GM19468 (cell line): Measurements from ENCODE around the gene PIGZ.

Experiments
- ATAC-seq: cut with Tn5 transposase; IDR thresholded peaks from one replicate; pipeline ENCODE4 v1.9.1; 2021; ENCODE audit warnings: mild to moderate bottlenecking, moderate library complexity, moderate number of reproducible peaks; ENCODE audit not compliant: unreplicated experiment; ENCODE audit errors: extremely low read depth

The PIGZ gene

DNA sequence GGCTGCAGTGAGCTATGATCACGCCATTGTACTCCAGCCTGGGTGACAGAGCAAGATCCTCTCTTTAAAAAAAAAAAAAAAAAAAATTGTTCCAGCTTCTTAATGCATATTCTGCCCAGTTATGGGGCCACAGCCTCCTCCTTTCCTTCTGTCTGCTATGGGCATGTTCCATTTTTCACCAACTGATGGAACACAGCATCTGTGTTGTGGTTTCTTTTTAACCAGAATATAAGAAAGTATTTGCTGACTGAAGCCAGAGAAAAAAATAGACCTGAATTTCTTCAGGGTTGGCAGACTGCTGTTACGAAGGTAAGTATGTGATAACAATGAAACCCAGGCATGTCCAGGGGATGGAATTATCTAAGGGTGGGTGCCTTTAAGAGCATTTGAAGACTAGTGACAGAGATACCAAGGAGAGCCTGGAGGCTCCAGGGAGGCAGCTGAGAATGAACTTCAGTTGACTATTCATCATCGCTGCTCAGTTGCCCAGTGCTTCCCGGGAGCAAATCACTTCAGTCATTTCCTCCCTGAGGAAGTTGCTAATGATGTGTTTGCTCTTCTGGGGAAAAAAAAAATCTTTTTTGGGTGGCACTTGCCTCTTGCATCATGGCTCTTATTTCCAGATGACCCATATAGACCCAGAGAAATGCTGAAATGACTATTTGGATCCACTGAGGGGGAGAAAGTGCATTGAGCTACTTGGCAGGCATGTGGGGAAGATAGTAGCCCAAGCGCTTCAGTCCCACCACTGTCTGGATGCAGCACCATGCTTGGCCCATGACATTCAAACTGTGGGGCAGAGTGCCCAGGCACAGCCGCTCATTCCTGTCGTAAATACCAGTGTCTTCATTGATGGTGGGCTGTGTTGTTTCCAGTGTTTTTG lies 40.8 kb downstream of the PIGZ start:
- no peak for ATAC-seq

GRCh38 chr3:196920733-196921132 lies 47.9 kb downstream of the PIGZ start:
- no peak for ATAC-seq

DNA sequence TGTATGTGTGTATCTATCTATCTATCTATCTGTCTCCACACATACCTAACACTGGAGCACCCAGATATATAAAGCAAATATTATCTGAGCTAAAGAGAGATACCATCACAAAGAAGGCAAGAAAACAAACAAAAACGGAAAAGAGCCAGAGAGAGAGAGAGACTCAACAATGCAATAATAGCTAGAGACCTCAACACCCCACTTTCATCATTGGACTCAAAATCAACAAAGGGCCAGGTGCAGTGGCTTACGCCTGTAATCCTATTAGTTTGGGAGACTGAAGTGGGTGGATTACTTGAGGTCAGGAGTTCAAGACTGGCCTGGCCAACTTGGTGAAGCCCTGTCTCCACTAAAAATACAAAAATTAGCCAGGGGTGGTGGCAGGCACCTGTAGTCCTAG lies 49.7 kb downstream of the PIGZ start:
- ATAC-seq, result no peak

DNA sequence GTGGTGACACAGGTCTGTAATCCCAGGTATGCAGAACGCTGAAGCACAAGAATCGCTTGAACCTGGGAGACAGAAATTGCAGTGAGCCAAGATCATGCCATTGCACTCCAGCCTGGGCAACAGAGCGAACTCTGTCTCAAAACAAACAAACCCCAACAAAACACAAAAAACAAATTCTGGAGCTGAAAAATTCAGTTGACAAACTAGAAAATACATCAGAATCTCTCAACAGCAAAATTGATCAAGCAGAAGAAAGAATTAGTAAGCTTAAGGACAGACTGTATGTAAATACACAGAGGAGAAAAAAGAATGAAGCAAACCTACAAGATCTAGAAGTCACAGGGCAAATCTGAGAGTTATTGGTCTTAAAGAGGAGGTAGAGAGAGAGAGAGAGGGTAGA lies 51.6 kb downstream of the PIGZ start:
- ATAC-seq, result no peak

DNA sequence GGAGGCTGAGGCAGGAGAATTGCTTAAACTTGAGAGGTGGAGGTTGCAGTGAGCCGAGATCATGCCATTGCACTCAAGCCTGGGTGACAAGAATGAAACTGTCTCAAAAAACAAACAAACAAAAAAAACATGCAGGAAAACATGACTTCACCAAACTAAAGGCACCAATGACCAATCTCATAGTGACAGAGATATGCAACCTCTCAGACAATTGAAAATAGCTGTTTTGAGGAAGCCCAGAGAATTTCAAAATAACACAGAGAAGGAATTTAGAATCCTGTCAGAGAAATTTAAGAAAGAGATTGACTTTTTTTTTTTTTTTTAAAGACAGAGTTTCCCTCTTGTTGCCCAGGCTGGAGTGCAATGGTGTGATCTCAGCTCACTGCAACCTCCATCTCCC lies 52.4 kb downstream of the PIGZ start:
- no peak for ATAC-seq

- ATAC-seq, result no peak
Measured at GRCh38 chr3:196915375-196915774, 53.3 kb downstream of the PIGZ start.

- no peak for ATAC-seq
Measured at GRCh38 chr3:196914866-196915265, 53.8 kb downstream of the PIGZ start.

DNA sequence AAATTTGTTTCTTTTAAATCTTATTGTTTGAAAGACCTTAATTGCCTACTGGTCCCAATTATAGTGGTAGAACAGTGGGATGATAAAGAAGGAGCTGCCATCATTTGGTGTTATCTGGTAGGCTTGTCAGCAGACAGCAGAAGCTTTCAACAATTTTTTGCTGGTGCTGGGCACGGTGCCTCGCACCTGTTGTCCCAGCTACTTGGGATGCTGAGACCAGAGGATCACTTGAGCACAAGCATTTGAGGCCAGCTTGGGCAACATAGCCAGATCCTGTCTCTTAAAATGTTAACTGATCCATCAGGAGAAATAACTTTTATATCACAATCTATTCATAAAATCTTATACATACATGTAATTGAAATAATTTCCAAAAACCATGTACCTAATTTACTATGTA lies 64.9 kb downstream of the PIGZ start:
- ATAC-seq, result no peak

GRCh38 chr3:196902296-196902695 lies 66.3 kb downstream of the PIGZ start:
- ATAC-seq, result no peak

GRCh38 chr3:196901768-196902167 lies 66.9 kb downstream of the PIGZ start:
- ATAC-seq, result no peak
